ENCODE data around the gene GALNT14. TPM values are rescaled to one million over a fixed set of nuclear protein-coding genes. Genes with fewer than 3 reads are reported as not detected.

Gene GALNT14
- total RNA-seq, 3 donors from 2014 or later: 0.16 to 4.3 (median 4.1) TPM

GRCh38 chr2:31082002-31082401 lies 56.2 kb downstream of the GALNT14 start:
- Histone ChIP-seq H3K4me3 (no peak overlapping the region), H3K4me1 (no peaks in the 10 kb centered on the region), H3K27me3 (no peaks in the 10 kb centered on the region), H3K9me3 (no peaks in the 10 kb centered on the region), H3K36me3 (no peaks in the 10 kb centered on the region), H3K27ac (no peak overlapping the region)
- TF ChIP-seq POLR2A (IDR thresholded peaks at IDR 0.05) (no peak), POLR2AphosphoS5 (IDR thresholded peaks at IDR 0.05) (no peak)
- no peak for DNase-seq (ENCODE audit: low spot score in 2 of 2)
- intact Hi-C loops (cut with DNase I; ENCODE audit: low total_unique reads): no loop called here

GRCh38 chr2:31081492-31081891 lies 56.7 kb downstream of the GALNT14 start:
- Histone ChIP-seq H3K4me1 (no peaks in the 10 kb centered on the region), H3K27me3 (no peaks in the 10 kb centered on the region), H3K27ac (no peak overlapping the region), H3K4me3 (no peak overlapping the region), H3K9me3 (no peaks in the 10 kb centered on the region), H3K36me3 (no peaks in the 10 kb centered on the region)
- no peak for DNase-seq (ENCODE audit: low spot score in 2 of 2)
- intact Hi-C loops (cut with DNase I; ENCODE audit: low total_unique reads): no loop called here
- TF ChIP-seq CTCF (IDR thresholded peaks at IDR 0.05): no peak
- TF ChIP-seq POLR2A (IDR thresholded peaks at IDR 0.05): no peak
- TF ChIP-seq POLR2AphosphoS5 (IDR thresholded peaks at IDR 0.05): no peak

GRCh38 chr2:31080361-31080760 lies 57.9 kb downstream of the GALNT14 start:
- H3K4me1 ChIP-seq: no peaks in the 10 kb centered on the region
- no peak for DNase-seq (ENCODE audit: low spot score in 2 of 2)
- TF ChIP-seq CTCF (IDR thresholded peaks at IDR 0.05): no peak
- no peak for TF ChIP-seq POLR2A (IDR thresholded peaks at IDR 0.05)
- no peak for TF ChIP-seq POLR2AphosphoS5 (IDR thresholded peaks at IDR 0.05)
- H3K27me3 ChIP-seq: no peaks in the 10 kb centered on the region
- intact Hi-C loops (cut with DNase I; ENCODE audit: low total_unique reads): no loop called here
- H3K4me3 ChIP-seq: no peak overlapping the region
- H3K36me3 ChIP-seq: no peaks in the 10 kb centered on the region
- H3K27ac ChIP-seq: no peak overlapping the region
- no peaks in the 10 kb centered on the region for H3K9me3 ChIP-seq

GRCh38 chr2:31079665-31080064 lies 58.6 kb downstream of the GALNT14 start:
- no peaks in the 10 kb centered on the region for H3K27me3 ChIP-seq
- H3K27ac ChIP-seq: no peak overlapping the region
- TF ChIP-seq POLR2AphosphoS5 (IDR thresholded peaks at IDR 0.05) (no peak), CTCF (IDR thresholded peaks at IDR 0.05) (no peak), POLR2A (IDR thresholded peaks at IDR 0.05) (no peak)
- H3K4me3 ChIP-seq: no peak overlapping the region
- H3K9me3 ChIP-seq: no peaks in the 10 kb centered on the region
- intact Hi-C loops (cut with DNase I; ENCODE audit: low total_unique reads): no loop called here
- no peaks in the 10 kb centered on the region for H3K36me3 ChIP-seq
- no peak for DNase-seq (ENCODE audit: low spot score in 2 of 2)
- no peaks in the 10 kb centered on the region for H3K4me1 ChIP-seq

GRCh38 chr2:31078579-31079105 lies 59.6 kb downstream of the GALNT14 start:
- intact Hi-C loops (cut with DNase I; ENCODE audit: low total_unique reads): no loop called here
- Histone ChIP-seq H3K9me3 (no peaks in the 10 kb centered on the region), H3K4me3 (no peak overlapping the region), H3K27me3 (no peaks in the 10 kb centered on the region), H3K4me1 (no peaks in the 10 kb centered on the region), H3K27ac (no peak overlapping the region), H3K36me3 (no peaks in the 10 kb centered on the region)
- no peak for TF ChIP-seq POLR2AphosphoS5 (IDR thresholded peaks at IDR 0.05)
- no peak for TF ChIP-seq POLR2A (IDR thresholded peaks at IDR 0.05)
- DNase-seq (ENCODE audit: low spot score in 2 of 2): no peak

- TF ChIP-seq CTCF (IDR thresholded peaks at IDR 0.05): no peak
- TF ChIP-seq POLR2AphosphoS5 (IDR thresholded peaks at IDR 0.05): no peak
- no peak for TF ChIP-seq POLR2A (IDR thresholded peaks at IDR 0.05)
- no peaks in the 10 kb centered on the region for H3K27me3 ChIP-seq
- H3K9me3 ChIP-seq: no peaks in the 10 kb centered on the region
- no peak overlapping the region for H3K4me3 ChIP-seq
- intact Hi-C loops (cut with DNase I; ENCODE audit: low total_unique reads): no loop called here
- no peak overlapping the region for H3K27ac ChIP-seq
- H3K36me3 ChIP-seq: no peaks in the 10 kb centered on the region
- DNase-seq (ENCODE audit: low spot score in 2 of 2): no peak
- no peaks in the 10 kb centered on the region for H3K4me1 ChIP-seq
Observed at GRCh38 chr2:31078011-31078410, 60.2 kb downstream of the GALNT14 start.
